Fibroblast of lung (primary cell): ENCODE data around the gene FCF1.

ENCODE experiments used
- CTCF ChIP-seq, 2 donors: IDR thresholded peaks in 1 of 2; conservative IDR thresholded peaks in 1 of 2; 1 replicate in 1 of 2; 2 replicates in 1 of 2; pipeline ENCODE4 v1.5.1; 2011 to 2012; ENCODE audit warnings: low read length in 2 of 2, control low read depth in 1 of 2, inconsistent platforms in 1 of 2, low read depth in 1 of 2, mild to moderate bottlenecking in 1 of 2
- EZH2 ChIP-seq: IDR thresholded peaks from 2 replicates; pipeline ENCODE4 v1.5.1; 2012; ENCODE audit warnings: low read length, control low read depth, mild to moderate bottlenecking; ENCODE audit errors: missing control alignments

- TF ChIP-seq CTCF (conservative IDR thresholded peaks at IDR 0.05 in 1 of 2, IDR thresholded peaks at IDR 0.05 in 1 of 2; ENCODE audit: low read depth in 1 of 2, low read length in 2 of 2) = no peak
- TF ChIP-seq EZH2 = no peak
Measured at GRCh38 chr14:74733221-74733620, 20.3 kb downstream of the FCF1 start.
